Measurements from ENCODE around the gene TSPAN7.

Gene TSPAN7

DNA sequence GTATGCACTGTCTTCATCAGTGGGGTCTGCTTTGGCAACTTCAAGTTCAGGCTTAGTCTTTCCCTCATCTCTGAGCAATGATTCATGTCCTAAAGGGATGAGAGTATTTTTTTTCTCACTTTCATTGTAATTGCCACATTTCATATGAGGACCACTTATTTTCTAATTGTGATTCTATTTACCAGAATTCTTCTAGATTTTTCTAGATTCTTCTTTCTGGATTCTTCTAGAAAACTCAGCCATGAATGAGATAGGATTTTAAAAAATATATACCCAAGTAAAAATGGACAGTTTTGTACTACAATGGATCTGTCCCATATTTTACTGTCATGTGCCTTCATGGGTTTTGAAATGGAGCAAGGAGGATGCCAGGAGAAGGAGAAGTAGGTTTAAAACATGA lies 78.4 kb downstream of the TSPAN7 start:
- H3K4me3 ChIP-seq (ENCODE audit: low read length) = no peak overlapping the region
- TF ChIP-seq, protein P1, sequence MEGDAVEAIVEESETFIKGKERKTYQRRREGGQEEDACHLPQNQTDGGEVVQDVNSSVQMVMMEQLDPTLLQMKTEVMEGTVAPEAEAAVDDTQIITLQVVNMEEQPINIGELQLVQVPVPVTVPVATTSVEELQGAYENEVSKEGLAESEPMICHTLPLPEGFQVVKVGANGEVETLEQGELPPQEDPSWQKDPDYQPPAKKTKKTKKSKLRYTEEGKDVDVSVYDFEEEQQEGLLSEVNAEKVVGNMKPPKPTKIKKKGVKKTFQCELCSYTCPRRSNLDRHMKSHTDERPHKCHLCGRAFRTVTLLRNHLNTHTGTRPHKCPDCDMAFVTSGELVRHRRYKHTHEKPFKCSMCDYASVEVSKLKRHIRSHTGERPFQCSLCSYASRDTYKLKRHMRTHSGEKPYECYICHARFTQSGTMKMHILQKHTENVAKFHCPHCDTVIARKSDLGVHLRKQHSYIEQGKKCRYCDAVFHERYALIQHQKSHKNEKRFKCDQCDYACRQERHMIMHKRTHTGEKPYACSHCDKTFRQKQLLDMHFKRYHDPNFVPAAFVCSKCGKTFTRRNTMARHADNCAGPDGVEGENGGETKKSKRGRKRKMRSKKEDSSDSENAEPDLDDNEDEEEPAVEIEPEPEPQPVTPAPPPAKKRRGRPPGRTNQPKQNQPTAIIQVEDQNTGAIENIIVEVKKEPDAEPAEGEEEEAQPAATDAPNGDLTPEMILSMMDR (conservative IDR thresholded peaks at IDR 0.05; ENCODE audit: low read length) = no peak
- no peak for DNase-seq (ENCODE audit: low read depth)

DNA sequence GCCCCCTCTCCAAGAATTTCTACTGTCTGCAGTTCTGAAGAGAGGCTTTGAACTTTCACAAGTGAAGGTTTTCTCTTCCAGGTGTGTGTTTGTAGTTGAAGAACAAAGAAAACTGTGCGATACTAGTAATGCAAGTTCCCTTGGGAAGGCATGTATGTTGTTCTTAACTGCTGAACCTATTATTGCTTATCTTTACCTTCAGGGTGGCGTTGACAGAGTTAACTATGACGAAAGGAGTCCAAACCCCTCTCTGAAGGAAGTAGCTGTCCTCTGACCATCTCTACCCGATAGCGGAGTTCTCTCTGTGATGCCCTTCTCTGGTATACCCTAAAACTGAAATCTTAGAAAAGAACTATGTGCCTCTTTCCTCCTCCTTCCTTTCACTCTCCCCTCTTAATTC lies 79.9 kb downstream of the TSPAN7 start:
- no peak for DNase-seq (ENCODE audit: low read depth)
- no peak overlapping the region for H3K4me3 ChIP-seq (ENCODE audit: low read length)
- TF ChIP-seq, protein P1 (conservative IDR thresholded peaks at IDR 0.05; ENCODE audit: low read length) = no peak

DNA sequence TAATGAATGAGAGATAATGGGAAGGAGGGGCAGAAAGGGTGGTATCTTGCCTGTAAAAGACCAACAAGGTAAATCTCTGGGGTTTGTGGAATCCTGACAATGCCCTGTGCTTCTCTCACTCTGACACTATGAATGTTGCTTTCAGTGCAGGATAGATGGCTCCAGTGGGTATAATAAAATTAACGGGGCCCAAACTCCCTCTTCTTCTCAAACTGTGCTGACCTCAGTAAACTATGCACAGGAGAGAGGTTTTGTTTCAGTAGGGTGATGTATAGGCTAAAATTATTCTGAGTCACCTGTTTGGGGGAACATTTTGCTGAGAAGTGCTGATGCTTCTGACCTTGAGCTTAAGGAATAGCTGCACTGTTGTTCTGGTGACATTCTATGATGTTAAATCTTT lies 82.6 kb downstream of the TSPAN7 start:
- TF ChIP-seq, protein P1 (conservative IDR thresholded peaks at IDR 0.05; ENCODE audit: low read length) = no peak
- no peak for DNase-seq (ENCODE audit: low read depth)
- H3K4me3 ChIP-seq (ENCODE audit: low read length) = no peak overlapping the region

DNA sequence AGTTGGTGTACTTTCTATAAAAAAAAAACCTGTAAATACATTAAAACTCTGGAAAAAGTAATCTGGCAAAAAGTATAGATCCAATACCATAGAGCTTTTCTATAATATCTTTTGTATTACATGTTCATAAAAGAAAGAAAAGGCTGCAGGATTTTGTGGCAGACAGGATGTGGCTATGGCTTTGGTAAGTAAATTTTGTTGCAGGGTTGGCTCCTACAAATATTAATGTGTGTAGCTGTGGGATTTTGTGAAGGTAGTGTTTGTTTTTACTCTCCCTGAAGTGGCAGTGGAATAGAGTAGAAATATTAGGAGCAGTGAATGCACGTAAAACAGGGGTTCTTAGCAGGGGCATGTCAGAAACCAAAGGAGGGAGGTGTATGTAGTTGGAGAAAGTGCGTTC lies 84.8 kb downstream of the TSPAN7 start:
- TF ChIP-seq, protein P1 (conservative IDR thresholded peaks at IDR 0.05; ENCODE audit: low read length) = no peak
- DNase-seq (ENCODE audit: low read depth) = no peak
- H3K4me3 ChIP-seq (ENCODE audit: low read length) = no peak overlapping the region

DNA sequence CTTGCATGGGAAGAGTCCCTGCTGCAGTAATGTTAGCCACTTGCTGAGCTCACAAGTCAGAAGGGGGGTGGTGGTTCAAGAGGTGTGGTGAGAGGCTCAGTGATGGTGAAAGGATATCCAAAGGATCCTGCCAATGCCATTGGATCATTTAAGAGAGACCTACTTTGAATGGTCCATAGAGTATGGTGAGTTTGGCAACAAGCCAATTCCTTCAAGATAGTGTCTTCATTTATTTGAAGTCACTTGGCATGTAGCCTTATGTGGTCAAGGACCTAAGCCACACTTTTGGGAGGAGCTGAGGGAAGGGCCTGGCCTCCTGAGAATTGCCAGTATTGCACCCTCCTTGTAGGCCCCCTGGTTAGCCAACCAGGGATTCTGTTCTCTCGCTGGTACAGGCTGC lies 87.9 kb downstream of the TSPAN7 start:
- DNase-seq (ENCODE audit: low read depth) = no peak
- H3K4me3 ChIP-seq (ENCODE audit: low read length) = no peak overlapping the region
- TF ChIP-seq, protein P1 (conservative IDR thresholded peaks at IDR 0.05; ENCODE audit: low read length) = no peak

DNA sequence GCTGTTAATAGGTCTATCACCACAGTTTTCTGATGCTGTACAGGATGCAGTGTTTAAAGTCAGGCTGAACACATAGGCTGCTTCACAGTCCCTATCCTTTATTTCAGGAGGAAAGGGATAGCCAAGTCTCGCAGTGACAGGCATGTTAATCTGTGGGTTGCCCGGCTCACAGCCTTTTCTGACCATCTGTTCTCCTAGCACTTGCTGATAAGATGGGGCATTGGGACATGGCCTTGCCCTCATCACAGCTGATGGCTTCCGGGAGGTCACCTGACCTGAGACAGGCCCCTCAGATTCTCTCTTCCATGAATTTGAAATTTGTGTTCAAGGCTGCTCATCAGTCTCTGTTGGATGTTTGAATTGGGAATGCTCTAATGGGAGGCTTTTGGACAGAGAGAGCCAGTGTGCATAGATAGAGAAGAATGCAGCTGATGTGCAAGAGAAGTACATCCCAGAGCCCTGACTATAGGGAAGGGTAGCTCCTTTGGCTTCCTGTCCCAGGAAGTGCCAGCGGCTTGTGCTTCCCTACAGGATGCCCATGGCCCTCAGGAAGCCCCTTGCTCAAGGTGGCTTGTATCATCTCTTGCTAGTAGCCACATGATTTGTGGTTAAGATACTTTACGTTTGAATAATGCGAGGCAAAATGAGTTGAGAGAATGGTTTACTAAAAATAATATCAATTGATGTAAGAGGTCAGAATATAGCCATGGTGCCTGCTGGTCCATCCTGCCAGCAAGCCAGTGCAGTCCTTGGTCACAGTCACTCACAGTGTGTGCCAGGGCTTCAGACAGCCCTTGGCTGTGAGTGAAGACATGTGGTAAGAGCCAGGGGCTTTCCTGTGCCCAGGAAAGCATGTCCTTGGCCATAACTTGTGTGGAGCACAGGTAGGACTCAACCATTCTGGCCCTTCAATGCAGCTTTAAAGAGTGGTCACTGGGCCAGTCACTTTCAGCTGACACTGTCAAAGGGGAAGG lies 88.6 kb downstream of the TSPAN7 start:
- H3K4me3 ChIP-seq (ENCODE audit: low read length) = no peak overlapping the region
- TF ChIP-seq, protein P1 (conservative IDR thresholded peaks at IDR 0.05; ENCODE audit: low read length) = no peak
- DNase-seq (ENCODE audit: low read depth) = no peak

All from AG10803 (cell line).